IMR-90 (cell line): ENCODE measurements around the gene FAM110A.

Experiments
- CTCF ChIP-seq: conservative IDR thresholded peaks from 2 replicates; pipeline ENCODE4 v1.5.1; 2012; ENCODE audit warnings: mild to moderate bottlenecking, low read depth, low read length, improper control_type of control experiment
- FOS ChIP-seq: fragments of 150-350 bp; IDR thresholded peaks from 2 replicates; pipeline ENCODE4 v1.6.1; 2016; ENCODE audit warnings: low read depth, low read length
- NFE2L2 ChIP-seq: fragments of 150-350 bp; IDR thresholded peaks from 2 replicates; pipeline ENCODE4 v1.6.1; 2016; ENCODE audit warnings: low read depth, mild to moderate bottlenecking, low read length
- POLR2A ChIP-seq: IDR thresholded peaks from 2 replicates; pipeline ENCODE4 v1.6.1; 2012; ENCODE audit warnings: mild to moderate bottlenecking, low read depth, low read length
- RAD21 ChIP-seq: IDR thresholded peaks from 2 replicates; pipeline ENCODE4 v1.6.1; 2012; ENCODE audit warnings: low read length, improper control_type of control experiment
- RCOR1 ChIP-seq: IDR thresholded peaks from 2 replicates; pipeline ENCODE4 v1.6.1; 2012; ENCODE audit warnings: mild to moderate bottlenecking, low read length, improper control_type of control experiment; ENCODE audit not compliant: insufficient replicate concordance
- TF ChIP-seq, protein P1 (sequence below): fragments of 150-350 bp; IDR thresholded peaks from 2 replicates; pipeline ENCODE4 v1.6.1; 2016; ENCODE audit warnings: low read depth, mild to moderate bottlenecking, low read length, moderate library complexity, borderline replicate concordance

GRCh38 chr20:871436-871835, 37.9 kb downstream of the FAM110A start:
- TF ChIP-seq CTCF (no peak), FOS (no peak), RCOR1 (no peak), POLR2A (no peak), RAD21 (no peak), NFE2L2 (no peak)
- TF ChIP-seq, protein P1, sequence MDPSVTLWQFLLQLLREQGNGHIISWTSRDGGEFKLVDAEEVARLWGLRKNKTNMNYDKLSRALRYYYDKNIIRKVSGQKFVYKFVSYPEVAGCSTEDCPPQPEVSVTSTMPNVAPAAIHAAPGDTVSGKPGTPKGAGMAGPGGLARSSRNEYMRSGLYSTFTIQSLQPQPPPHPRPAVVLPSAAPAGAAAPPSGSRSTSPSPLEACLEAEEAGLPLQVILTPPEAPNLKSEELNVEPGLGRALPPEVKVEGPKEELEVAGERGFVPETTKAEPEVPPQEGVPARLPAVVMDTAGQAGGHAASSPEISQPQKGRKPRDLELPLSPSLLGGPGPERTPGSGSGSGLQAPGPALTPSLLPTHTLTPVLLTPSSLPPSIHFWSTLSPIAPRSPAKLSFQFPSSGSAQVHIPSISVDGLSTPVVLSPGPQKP: no peak
